ENCODE data around the gene SLC15A3.
"Not testable (repeated sequence)": the region's sequence is repeated elsewhere in the genome, so short reads cannot be mapped to it uniquely, and the experiment has no call there.

SLC15A3 gene

GRCh38 chr11:60913793-60914632 is 38.0 kb downstream of the SLC15A3 start, which contains the start of gene TMEM109:
Gene TMEM109 (plus strand): TSS chr11:60914158. CDS start chr11:60919694, 5,536 bp downstream.
- peak; percentile 78 for DNase-seq (ENCODE audit: low read depth)

DNA sequence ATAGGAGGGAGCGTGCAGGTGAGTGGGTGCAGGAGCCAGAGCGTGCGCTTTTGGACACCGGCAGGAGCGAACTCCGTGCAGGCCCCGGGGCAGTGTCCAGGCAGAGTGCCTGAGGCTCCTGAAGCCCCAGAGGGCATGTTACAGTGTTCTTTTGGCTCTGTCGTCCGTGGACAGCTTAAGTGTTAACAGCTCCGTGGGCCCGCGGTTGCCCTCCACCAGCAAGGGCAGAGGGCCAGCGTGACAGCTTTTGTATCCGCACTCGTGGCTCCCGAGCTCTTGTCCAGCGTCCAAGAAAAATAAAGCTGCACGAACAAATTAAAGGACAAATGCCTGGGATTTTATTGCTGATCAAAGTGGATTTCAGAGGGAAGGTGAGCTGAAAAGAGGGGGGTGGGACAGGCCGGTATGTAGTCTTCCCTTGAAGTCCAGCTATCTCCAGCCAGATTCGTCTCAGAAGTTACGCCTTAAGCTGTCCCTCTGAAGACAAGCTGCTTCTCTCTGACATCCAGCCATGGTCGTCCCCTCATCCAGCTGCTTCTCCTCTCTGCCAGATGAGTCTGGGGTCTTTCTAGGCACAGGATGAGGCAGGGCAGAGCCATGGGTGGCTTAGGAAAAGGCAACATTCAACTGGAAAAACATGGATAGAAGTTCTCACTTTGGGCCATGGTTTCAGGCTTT is 39.0 kb downstream of the SLC15A3 start:
- DNase-seq (ENCODE audit: low read depth), result no peak

GRCh38 chr11:60912223-60912850 is 39.6 kb downstream of the SLC15A3 start:
- DNase-seq (ENCODE audit: low read depth), result no peak

DNA sequence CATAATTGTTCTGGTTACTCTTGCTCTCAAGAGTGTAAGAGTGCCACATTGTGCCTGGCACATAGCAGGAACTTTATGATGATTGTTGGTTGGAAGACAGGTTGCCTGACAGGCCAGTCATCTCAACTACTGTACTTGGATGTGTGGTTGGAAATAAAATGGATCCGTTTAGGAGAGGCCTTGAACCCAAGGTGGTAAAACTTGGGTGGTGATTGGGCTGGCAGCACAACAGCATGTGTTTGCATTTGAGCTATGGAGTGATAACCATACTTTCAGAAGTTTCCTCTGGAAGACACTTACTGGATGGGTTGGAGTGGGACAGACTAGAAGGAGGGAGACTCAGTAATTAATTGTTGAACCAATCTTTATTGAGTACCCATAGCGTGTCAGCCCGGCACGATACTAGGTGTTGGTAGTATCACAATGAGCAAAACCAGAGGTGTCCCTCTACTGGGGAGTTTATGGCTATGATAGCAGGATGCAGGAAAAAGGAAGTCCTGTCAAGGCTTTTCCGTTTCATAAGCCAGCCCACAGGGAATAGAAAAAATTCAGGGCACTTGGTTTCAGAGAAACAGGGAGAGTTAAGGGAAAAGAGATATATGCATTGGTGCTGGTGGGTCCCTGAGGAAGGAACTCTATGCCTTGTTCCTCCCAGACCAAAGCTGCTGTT is 41.1 kb downstream of the SLC15A3 start:
- no peak for DNase-seq (ENCODE audit: low read depth)

- DNase-seq (ENCODE audit: low read depth), result no peak
Measured at GRCh38 chr11:60910281-60910687, 41.7 kb downstream of the SLC15A3 start.

- DNase-seq (ENCODE audit: low read depth), result not testable (repeated sequence)
Measured at GRCh38 chr11:60909680-60910280, 42.2 kb downstream of the SLC15A3 start.

DNA sequence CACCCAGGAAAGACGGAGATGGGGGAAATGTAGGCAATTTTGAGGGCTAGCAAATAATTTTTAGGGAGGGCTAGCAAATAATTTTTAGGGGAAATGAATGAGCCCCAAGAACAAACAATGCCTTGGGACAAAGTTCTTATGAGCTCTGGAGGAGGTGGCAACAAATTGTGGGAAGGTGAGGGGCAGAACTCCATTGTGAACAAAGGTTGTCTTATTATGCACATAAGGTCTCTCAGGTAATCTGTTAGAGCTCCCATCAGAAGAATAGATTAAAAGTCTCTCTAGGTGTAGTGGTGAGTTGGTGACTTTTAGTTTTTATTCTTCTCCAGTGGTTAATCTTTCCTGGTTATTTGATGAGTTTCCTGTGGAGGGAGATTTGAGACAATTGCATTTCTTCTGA is 43.2 kb downstream of the SLC15A3 start:
- DNase-seq (ENCODE audit: low read depth), result no peak

DNA sequence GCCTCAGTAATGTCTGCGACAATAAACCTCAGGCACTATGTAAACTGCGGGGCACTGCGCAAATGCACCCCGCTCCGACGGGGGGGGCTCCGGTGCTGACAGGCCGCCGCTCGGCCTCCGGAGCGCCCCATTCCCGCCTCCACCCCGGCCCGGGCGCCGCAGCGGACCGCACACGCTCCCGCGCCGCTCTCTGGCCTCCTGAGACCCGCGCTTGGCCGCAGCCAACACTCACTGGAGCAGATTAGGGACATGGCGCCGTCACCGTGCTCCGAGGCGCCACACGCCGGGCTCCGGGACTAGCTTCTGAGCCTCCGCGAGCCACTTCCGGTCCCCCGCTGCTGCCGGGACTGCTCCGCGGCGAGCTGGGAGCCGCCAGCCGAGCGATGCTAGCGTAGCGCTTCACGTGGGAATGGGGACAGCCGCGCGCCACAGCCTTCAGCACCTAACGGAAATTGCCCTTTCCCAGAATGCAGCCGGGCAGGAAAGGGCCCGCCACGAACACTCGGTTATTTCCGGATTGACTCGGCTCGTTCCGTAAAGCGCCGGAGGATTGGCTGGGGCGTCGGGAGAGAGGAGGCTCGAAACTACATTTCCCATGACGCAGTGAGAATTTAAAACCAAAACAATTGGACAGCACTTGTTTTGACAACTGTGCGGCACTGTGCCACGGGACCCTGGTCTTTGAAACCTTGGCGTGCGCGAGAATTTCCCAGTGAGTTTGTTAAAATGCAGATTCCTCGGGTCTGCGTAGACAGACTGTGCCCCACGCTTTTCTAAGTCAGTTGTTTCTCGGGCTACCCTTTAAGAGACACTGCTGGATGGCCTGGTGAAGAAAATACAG is 45.6 kb downstream of the SLC15A3 start, which contains the start of gene PRPF19:
PRPF19 (minus strand) TSS at position 454 of the 841 bp plus-strand sequence; CDS start at position 251, 203 bp downstream.
- DNase-seq (ENCODE audit: low read depth), result peak; percentile 99

DNA sequence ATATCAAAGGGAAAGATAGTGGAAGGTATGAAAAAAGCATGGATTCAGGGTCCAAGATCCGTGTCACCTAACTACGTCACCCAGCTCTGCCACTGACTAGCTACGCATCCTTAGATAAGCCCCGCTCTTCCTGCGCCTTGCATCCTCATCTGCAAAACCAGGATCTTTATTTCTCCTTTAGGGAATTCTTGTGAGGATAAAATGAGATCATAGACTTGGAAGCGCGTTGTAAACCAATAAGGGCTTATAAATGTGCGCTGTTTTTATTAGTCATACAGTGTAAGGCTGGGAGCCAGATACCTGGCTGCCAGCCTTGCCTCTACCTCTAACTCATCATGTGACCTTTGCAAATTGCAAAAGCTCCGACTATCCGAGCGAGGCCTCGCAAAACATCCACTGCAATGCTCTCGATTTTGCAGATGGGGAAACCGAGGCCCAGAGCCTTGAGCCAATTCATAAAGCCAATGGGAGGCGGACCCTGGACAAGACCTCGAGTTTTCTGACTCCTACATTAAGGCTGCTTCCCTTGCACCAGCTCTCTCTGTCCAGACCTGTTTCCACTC is 46.3 kb downstream of the SLC15A3 start:
- DNase-seq (ENCODE audit: low read depth), result no peak

- DNase-seq (ENCODE audit: low read depth), result no peak
Measured at GRCh38 chr11:60905047-60905446, 46.9 kb downstream of the SLC15A3 start.

- DNase-seq (ENCODE audit: low read depth), result no peak
Measured at GRCh38 chr11:60902625-60903024, 49.4 kb downstream of the SLC15A3 start.

DNA sequence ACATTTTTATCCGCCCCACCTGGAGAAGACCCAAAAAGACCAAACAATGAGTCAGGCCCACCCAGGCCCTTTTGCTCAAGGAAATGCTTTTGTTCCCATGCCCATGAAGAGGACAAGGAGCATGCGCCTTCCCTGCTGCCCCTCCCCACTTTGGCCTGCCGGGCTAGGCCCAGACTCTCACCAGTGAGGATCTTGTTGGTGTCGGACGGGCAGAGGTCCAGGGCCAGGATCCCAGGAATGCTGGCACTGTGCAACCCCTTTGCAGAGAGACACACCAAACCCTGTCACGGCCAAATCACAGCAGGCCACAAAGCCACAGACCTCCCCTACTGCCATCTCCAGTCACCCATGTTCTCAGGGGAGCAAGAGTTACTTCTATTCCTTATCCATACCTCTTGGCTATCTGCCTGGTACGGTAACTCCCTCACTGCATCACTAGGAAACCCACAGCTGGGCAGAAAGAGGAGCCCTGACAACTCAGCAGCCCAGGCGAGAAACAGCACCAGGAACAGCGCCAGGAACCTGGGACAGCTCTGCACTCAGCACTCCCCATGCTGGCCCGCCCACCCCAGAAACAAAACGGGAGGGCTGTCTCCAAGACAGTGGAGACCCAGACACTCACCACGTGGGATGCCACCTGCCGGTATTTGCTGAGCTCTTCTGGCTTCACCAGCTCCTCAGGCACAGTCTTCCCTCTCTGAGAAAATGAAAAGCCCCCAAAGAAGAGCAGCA is 51.1 kb downstream of the SLC15A3 start:
- no peak for DNase-seq (ENCODE audit: low read depth)

DNA sequence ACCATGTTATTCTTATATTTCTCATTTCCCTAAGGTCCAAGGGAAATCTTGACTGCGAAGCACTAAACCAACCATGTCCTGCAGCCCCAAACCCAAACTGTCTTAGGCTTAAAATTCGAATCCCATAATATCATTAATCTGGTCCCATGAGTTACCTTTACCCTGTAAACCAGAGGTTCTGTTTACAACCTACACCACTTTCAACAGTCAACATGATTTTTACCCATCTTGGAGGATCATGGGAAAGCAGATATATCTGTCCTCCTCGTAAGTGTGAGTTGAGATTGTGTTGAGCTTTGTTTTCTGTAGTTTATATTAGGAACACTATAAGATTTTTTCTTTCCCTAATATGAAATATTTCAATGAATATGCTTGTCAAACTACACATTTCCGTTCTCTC is 52.0 kb downstream of the SLC15A3 start:
- DNase-seq (ENCODE audit: low read depth), result no peak

DNA sequence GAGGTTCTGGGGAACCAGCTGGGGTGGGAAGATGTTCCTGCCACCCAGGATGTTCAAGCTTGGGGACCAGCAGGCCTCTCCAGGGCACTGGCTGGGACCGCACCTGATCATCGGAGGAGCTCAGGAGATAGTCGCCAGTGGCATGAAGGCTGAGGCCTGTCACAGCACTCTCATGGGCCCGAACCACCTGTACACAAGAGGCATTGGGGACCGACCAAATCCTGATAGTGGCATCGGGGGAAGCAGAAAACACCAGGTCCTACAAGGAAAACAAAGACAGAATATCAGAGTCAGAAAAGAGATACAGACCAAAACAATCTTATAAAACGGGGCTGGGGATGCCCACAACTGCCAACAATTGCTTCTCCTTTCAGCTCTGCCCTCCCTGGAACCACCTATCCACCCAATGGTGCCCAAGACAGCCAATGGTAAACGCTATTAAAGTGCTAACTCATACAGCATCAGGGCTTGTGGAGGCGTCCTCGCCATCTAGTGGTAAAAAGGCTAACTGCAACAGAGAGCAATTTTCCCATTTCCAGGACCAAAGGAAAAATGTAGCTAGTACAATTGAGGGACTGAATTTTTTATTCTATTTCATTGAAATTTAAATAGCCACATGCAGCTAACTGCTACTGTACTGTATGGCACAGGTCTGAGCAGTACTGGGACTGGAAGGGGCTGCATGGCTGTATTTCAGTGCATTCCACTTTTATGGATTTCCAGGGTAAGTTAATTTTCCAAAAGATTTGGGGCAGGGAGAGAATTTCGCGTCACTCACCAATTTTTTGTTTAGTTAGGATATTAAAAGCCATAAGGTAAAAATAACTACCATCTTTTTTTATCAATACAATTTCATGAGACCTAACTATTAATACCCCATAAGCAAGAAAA is 52.7 kb downstream of the SLC15A3 start:
- DNase-seq (ENCODE audit: low read depth), result no peak

DNA sequence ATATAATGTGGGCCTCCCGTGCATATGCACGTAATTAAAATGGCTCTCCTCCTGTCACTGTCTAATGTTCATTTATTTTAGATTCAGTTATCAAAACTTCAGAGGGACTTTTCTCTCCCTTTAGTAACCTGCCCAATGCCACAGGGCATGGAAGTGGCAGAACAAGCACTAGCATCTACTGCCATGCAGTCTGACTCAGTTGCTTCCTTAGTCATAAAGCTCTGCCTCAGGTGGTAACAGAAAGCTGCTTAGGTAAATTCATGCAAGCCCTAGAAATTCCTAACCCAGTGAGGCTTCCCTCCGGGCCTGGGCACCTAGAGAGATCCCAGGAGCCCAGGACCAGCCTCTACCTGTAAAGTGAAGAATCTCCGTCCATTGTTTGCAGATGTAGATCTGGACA is 54.5 kb downstream of the SLC15A3 start:
- DNase-seq (ENCODE audit: low read depth), result no peak

DNA sequence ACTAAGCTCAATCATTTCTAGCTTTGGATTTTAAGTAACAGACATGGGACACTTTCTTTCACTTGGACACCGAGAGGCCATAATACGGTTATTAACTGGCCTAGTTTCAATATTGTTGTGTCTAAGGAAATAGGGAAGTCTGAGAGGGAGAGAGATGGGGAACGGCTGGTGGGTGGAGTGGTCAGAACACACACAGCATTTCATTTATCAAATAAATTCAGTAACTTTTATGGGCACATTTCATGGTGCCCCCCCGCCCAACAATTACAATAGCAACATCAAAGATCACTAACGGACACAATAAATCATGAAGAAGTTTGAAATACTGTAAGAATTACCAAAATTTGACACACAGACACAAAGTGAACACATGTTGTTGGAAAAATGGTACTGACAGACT is 56.3 kb downstream of the SLC15A3 start:
- DNase-seq (ENCODE audit: low read depth), result no peak

DNA sequence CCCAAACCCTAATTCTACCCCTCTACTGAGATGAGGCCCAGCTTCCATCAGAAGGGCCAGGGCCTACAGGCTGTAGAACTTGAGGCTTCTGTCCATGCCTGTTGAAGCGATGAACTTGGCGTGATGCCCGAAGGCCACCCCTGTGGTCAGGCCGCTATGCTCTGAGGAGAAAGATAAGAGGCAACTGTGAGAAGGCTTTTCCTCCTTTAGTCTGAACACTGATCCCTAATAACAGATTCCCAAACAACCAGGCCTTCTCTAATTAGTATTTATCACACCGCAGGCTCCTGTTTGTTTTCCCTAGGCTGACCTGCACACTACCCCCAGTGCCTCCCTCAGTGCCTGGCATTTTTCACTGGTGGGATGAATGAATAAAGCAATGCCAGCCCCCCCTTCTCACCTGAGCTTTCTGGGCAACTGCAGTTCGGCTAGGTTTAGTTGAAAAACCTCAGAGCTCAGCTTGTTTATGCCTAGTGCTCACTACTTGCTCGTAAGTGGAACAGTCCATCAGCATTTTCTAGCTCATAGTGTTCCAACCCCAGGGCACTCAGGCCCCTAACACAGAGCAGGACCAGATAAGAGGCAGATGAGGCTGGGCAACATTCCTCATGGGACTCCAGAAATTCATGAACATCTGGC is 60.8 kb downstream of the SLC15A3 start:
- no peak for DNase-seq (ENCODE audit: low read depth)

DNA sequence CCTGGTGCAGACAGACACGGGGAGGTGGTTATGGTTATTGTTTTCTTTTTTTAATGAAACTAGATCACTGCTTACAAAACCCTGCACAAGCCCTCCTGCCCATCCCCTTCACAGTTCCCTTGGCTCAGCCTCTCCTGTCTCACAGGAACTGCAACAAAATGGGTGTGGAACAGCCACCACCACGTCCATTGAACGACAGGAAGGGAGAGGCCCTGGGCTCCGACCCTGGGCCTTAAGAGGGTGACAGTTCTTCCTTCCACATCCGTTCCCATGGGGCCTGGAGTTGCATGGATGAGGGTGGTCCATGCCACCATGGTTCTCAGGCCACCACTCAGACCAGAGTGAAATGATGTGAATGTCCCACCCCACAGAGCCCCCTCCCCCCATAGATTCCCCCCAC is 61.3 kb downstream of the SLC15A3 start:
- no peak for DNase-seq (ENCODE audit: low read depth)

All from activated gamma-delta T cell treated with anti-CD3 and anti-CD28 coated beads, Interleukin-2, amount 50 U/mL, for 16 hours (primary cell).